ENCODE data around the gene SHC1.

DNA sequence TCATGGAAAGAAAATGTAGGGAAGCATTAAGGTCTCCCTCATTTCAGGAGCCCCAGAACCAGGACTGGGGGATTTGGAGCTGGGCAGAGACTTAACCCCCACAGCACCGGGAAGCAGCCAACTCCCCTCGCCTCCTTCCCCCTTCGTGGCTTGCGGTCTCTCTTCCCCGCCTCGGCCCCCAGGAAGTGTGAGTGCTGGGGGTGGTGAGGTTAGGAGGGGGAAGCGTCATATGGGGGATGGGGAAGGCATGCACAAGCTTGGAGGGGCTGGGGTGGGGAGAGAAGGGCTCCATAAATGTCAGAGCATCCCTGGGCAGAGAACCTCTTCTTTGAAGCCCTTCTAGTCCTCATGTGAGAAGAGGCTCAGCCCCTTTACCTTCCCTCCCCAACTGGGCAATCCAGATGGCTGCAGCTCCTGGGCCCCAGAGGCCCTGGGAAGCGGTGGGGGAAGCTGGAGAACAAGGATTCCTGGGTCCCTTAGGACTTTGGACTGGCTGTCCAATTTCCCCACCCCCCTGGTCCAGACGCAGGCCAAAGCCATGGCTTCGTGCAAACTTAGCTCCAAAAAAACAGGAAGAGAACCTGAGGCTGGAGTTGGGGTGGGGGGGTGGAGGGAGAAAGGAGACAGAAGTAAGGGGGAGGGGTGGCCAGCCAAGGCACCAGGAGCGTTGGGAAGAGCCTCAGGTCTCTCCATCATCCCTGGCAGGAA is 39.8 kb upstream of the SHC1 start:
- TF ChIP-seq EZH2 (IDR thresholded peaks at IDR 0.05) (no peak), POLR2AphosphoS5 (IDR thresholded peaks at IDR 0.05; ENCODE audit: borderline replicate concordance, low read depth, low read length) (no peak)

Measured in SK-N-MC (cell line).